Hepatocyte (in vitro differentiated cells): Measurements from ENCODE around the gene SPECC1. TPM values are rescaled to one million over a fixed set of nuclear protein-coding genes. Genes with fewer than 3 reads are reported as not detected.

ENCODE experiments used
- DNase-seq: peaks from one replicate; pipeline ENCODE4 v3.0.0-alpha.2; 2016; ENCODE audit warnings: low spot score
- H2AFZ ChIP-seq: fragments of 200-600 bp; sonication (generic); 2 replicates; pipeline ENCODE4 v1.6.0; 2016; ENCODE audit warnings: antibody characterized with exemption, mild to moderate bottlenecking
- H3K27ac ChIP-seq: fragments of 200-600 bp; sonication (generic); 2 replicates; pipeline ENCODE4 v1.5.1; 2016; ENCODE audit warnings: mild to moderate bottlenecking
- H3K27me3 ChIP-seq: fragments of 200-600 bp; sonication (generic); 2 replicates; pipeline ENCODE4 v1.6.1; 2016
- H3K36me3 ChIP-seq: fragments of 200-600 bp; sonication (generic); replicated peaks from 2 replicates; pipeline ENCODE4 v1.5.1; 2016; ENCODE audit warnings: low read depth; ENCODE audit not compliant: insufficient read depth
- H3K4me1 ChIP-seq: fragments of 200-600 bp; sonication (generic); 2 replicates; pipeline ENCODE4 v1.5.1; 2016; ENCODE audit warnings: mild to moderate bottlenecking, moderate library complexity; ENCODE audit not compliant: insufficient read depth
- H3K4me2 ChIP-seq: fragments of 200-600 bp; sonication (generic); 2 replicates; pipeline ENCODE4 v1.6.0; 2016
- H3K4me3 ChIP-seq: fragments of 200-600 bp; sonication (generic); 2 replicates; pipeline ENCODE4 v1.5.1; 2016; ENCODE audit warnings: mild to moderate bottlenecking
- H3K79me2 ChIP-seq: fragments of 200-600 bp; sonication (generic); 2 replicates; pipeline ENCODE4 v1.6.0; 2017; ENCODE audit warnings: mild to moderate bottlenecking
- H3K9me2 ChIP-seq: fragments of 200-600 bp; sonication (generic); replicated peaks from 2 replicates; pipeline ENCODE4 v1.6.0; 2017; ENCODE audit warnings: mild to moderate bottlenecking; ENCODE audit not compliant: insufficient read depth
- H3K9me3 ChIP-seq: fragments of 200-600 bp; sonication (generic); 2 replicates; pipeline ENCODE4 v1.5.1; 2016; ENCODE audit warnings: low read depth, mild to moderate bottlenecking
- H4K20me1 ChIP-seq: fragments of 200-600 bp; sonication (generic); 2 replicates; pipeline ENCODE4 v1.6.0; 2016; ENCODE audit warnings: mild to moderate bottlenecking; ENCODE audit not compliant: insufficient read depth, poor library complexity, severe bottlenecking
- CTCF ChIP-seq: fragments of 200-600 bp; sonication (generic); IDR thresholded peaks from 2 replicates; pipeline ENCODE4 v1.5.1; 2016; ENCODE audit warnings: antibody characterized with exemption, mild to moderate bottlenecking; ENCODE audit not compliant: poor library complexity
- EZH2 ChIP-seq: fragments of 200-600 bp; sonication (generic); IDR thresholded peaks from 2 replicates; pipeline ENCODE4 v1.6.1; 2016; ENCODE audit warnings: antibody characterized with exemption, mild to moderate bottlenecking, borderline replicate concordance
- EZH2phosphoT487 ChIP-seq: fragments of 200-600 bp; sonication (generic); IDR thresholded peaks from one replicate; pipeline ENCODE4 v1.6.1; 2018; ENCODE audit warnings: antibody characterized with exemption, mild to moderate bottlenecking, low read depth, moderate library complexity; ENCODE audit not compliant: unreplicated experiment, severe bottlenecking
- WGBS: methylation state at CpG from one replicate; pipeline ENCODE4 v1.1.6; 2016; ENCODE audit warnings: low lambda C conversion rate; ENCODE audit errors: missing lambda C conversion rate; 5-methylcytosine and 5-hydroxymethylcytosine counted together
- polyA plus RNA-seq: library from polyadenylated mRNA; unstranded; fragments of >200 nt; fragmentation: Nextera tagmentation; extraction: Ambion mirVana; gene quantifications from 2 replicates; pipeline ENCODE4 v1.2.1, GENCODE V29; 2016
- total RNA-seq: library from RNA; depleted of rRNA; stranded (reverse); fragments of >200 nt; gene quantifications from 2 replicates; pipeline ENCODE4 v1.2.3, GENCODE V29; 2014

Gene SPECC1
- total and polyA plus RNA-seq, 2 experiments from 2014 or later = 20.4 to 57.5 TPM

DNA sequence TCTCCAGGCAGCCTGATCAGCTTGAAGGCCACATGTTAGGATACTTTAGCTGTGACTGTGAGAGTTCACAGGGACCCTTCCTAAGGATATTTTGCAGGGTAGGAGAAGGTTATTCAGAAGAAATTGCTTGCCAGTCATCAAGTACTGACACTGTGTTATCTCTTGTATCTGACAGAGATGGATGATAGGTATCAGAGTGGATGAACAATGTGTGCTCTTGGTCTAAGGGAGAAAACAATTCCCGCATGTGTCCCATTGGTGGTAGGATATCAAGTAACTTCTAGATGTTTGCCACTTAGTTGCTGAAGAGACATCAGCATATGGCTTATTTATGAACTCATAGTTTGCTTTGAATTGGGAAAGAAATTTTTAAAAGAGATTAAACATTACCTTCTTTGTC lies 219.3 kb downstream of the SPECC1 start:
- Histone ChIP-seq H3K4me2 (no peak overlapping the region), H2AFZ (no peak overlapping the region), H3K36me3 (no peaks in the 10 kb centered on the region), H3K9me3 (no peaks in the 10 kb centered on the region), H4K20me1 (no peaks in the 10 kb centered on the region), H3K27me3 (no peaks in the 10 kb centered on the region), H3K79me2 (no peaks in the 10 kb centered on the region), H3K9me2 (no peaks in the 10 kb centered on the region), H3K4me3 (no peak overlapping the region), H3K27ac (no peak overlapping the region), H3K4me1 (no peaks in the 10 kb centered on the region)
- TF ChIP-seq EZH2 (no peak), CTCF (no peak), EZH2phosphoT487 (no peak)
- DNase-seq = no peak
- whole genome bisulfite sequencing = 100% methylated on average over 1 of the region's 1 CpG

DNA sequence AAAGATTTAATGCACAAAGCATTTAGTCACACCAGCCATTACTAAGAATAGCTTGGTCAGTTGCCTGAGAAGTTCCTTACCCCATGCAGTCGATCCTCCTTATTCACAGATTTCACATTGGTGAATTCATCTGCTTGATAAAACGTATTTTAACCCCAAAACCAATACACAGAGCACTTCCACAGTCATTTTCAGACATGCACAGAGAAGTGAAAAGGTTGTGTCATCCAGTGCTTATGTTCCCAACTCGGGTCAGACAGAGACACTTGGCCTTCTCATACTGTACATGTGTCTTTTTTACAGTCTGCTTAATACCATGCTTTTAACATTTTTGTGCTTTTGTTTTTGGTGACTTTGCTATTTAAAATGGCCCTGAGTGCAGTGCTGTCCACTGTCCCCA lies 219.7 kb downstream of the SPECC1 start:
- Histone ChIP-seq H3K27me3 (no peaks in the 10 kb centered on the region), H3K27ac (no peak overlapping the region), H3K4me3 (no peak overlapping the region), H3K4me2 (no peak overlapping the region), H3K79me2 (no peaks in the 10 kb centered on the region), H3K9me2 (no peaks in the 10 kb centered on the region), H3K36me3 (no peaks in the 10 kb centered on the region), H3K4me1 (no peaks in the 10 kb centered on the region), H2AFZ (no peak overlapping the region), H4K20me1 (no peaks in the 10 kb centered on the region), H3K9me3 (no peaks in the 10 kb centered on the region)
- WGBS = 92% methylated on average over 3 of the region's 3 CpGs
- no peak for TF ChIP-seq EZH2
- TF ChIP-seq EZH2phosphoT487 = no peak
- no peak for TF ChIP-seq CTCF
- no peak for DNase-seq

GRCh38 chr17:20230924-20231323 lies 221.8 kb downstream of the SPECC1 start:
- Histone ChIP-seq H3K9me3 (no peaks in the 10 kb centered on the region), H3K36me3 (no peaks in the 10 kb centered on the region), H3K4me1 (no peaks in the 10 kb centered on the region), H2AFZ (no peak overlapping the region), H3K79me2 (no peaks in the 10 kb centered on the region), H4K20me1 (no peaks in the 10 kb centered on the region), H3K9me2 (no peaks in the 10 kb centered on the region), H3K27me3 (no peaks in the 10 kb centered on the region), H3K4me2 (no peak overlapping the region), H3K27ac (no peak overlapping the region), H3K4me3 (no peak overlapping the region)
- no peak for DNase-seq
- TF ChIP-seq EZH2phosphoT487 (no peak), CTCF (no peak), EZH2 (no peak)
- WGBS = 83% methylated on average over 2 of the region's 2 CpGs

DNA sequence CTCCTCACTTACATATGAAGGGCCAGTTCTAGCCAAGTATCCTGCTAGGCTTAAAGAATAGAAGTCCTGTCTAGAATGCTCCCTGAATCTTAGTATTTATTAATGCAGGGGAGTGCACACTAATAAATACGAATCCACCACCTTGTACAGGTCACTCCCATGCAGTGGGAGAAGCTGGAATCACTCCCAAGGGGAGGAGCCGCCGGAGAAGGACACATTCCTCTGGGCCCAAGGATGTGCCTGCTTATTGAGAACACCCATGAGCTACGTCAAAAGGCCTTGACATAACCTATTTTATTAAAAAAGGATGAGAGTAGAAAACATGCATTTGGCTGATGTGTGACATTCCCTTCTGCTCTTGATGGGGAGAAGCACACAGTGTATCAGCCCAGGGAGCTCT lies 223.5 kb downstream of the SPECC1 start:
- Histone ChIP-seq H3K36me3 (no peaks in the 10 kb centered on the region), H3K79me2 (no peaks in the 10 kb centered on the region), H3K9me2 (no peaks in the 10 kb centered on the region), H4K20me1 (no peaks in the 10 kb centered on the region), H3K4me3 (no peak overlapping the region), H3K27ac (no peak overlapping the region), H3K9me3 (no peaks in the 10 kb centered on the region), H3K27me3 (no peaks in the 10 kb centered on the region), H3K4me2 (no peak overlapping the region), H3K4me1 (no peaks in the 10 kb centered on the region), H2AFZ (no peak overlapping the region)
- 93% methylated on average over 4 of the region's 4 CpGs for WGBS
- no peak for TF ChIP-seq CTCF
- no peak for TF ChIP-seq EZH2phosphoT487
- TF ChIP-seq EZH2 = no peak
- no peak for DNase-seq
